ENCODE measurements around the gene ART1.

- no peak for TF ChIP-seq CTCF (IDR thresholded peaks at IDR 0.05; ENCODE audit: insufficient read depth, low read depth, low read length)
- TF ChIP-seq EZH2 (IDR thresholded peaks at IDR 0.05; ENCODE audit: insufficient read depth, low read length) = no peak
These were observed 21.0 kb upstream of the ART1 start for GRCh38 chr11:3623767-3624458.
